Activated naive CD8-positive, alpha-beta T cell treated with anti-CD3 and anti-CD28 coated beads, Interleukin-2, amount 10 ng/mL, durations not matched to agents 7 days and 5 days (primary cell): ENCODE results near the gene SEPTIN10. TPM values are rescaled to one million over a fixed set of nuclear protein-coding genes. Genes with fewer than 3 reads are reported as not detected.
A peak's percentile ranks its signal among the peaks of the same experiment; 100 is the strongest.
"Not testable (repeated sequence)": the region's sequence is repeated elsewhere in the genome, so short reads cannot be mapped to it uniquely, and the experiment has no call there.

Experiments used
- ATAC-seq: fragments of 150-1000 bp; cut with Tn5 transposase; one replicate; pipeline ENCODE4 v1.10.0; 2021; ENCODE audit warnings: low read depth, moderate library complexity
- POLR2A ChIA-PET: fragments of 350-600 bp; sonication (Branson Sonifier 250); formaldehyde crosslinking; loops from one replicate; lab custom pipeline; 2021; ENCODE audit warnings: antibody characterized with exemption; lab: Charles Lee
- DNase-seq: peaks from one replicate; pipeline ENCODE4 v3.0.0; 2021
- H3K27ac Mint-ChIP-seq: one replicate; pipeline ENCODE4 v1.8.0; 2022; ENCODE audit warnings: mild to moderate bottlenecking, mixed read lengths
- H3K27me3 Mint-ChIP-seq: one replicate; pipeline ENCODE4 v1.8.0; 2022; ENCODE audit warnings: mild to moderate bottlenecking, moderate library complexity, mixed read lengths
- H3K36me3 Mint-ChIP-seq: one replicate; pipeline ENCODE4 v1.8.0; 2021; ENCODE audit warnings: mild to moderate bottlenecking, mixed read lengths
- H3K4me1 Mint-ChIP-seq: one replicate; pipeline ENCODE4 v1.8.0; 2021; ENCODE audit warnings: mixed read lengths
- H3K4me3 Mint-ChIP-seq: one replicate; pipeline ENCODE4 v1.8.0; 2022; ENCODE audit warnings: mild to moderate bottlenecking, moderate library complexity, mixed read lengths
- H3K9me3 Mint-ChIP-seq: one replicate; pipeline ENCODE4 v1.8.0; 2021; ENCODE audit warnings: mixed read lengths
- total RNA-seq, 2 experiments: library from RNA; stranded (reverse); gene quantifications; one replicate each; pipeline ENCODE4 v1.2.3, GENCODE V29; 2021

SEPTIN10 gene
- total RNA-seq, 2 experiments from 2014 or later, result 0.31 to 0.61 TPM

- H3K27ac Mint-ChIP-seq, result no peak overlapping the region
- peaks cover 2% of the 10 kb centered on the region for H3K4me1 Mint-ChIP-seq
- no peak overlapping the region for H3K4me3 Mint-ChIP-seq
- H3K36me3 Mint-ChIP-seq, result no peaks in the 10 kb centered on the region
- H3K27me3 Mint-ChIP-seq, result peaks cover 4% of the 10 kb centered on the region
- ATAC-seq, result no peak
- POLR2A ChIA-PET, result no interaction called here
- no peak for DNase-seq
- H3K9me3 Mint-ChIP-seq, result peaks cover 2% of the 10 kb centered on the region
Measured at GRCh38 chr2:109562421-109562820, 51.3 kb downstream of the SEPTIN10 start.

- H3K4me1 Mint-ChIP-seq, result peaks cover 2% of the 10 kb centered on the region
- no peak for DNase-seq
- H3K4me3 Mint-ChIP-seq, result no peak overlapping the region
- H3K9me3 Mint-ChIP-seq, result peaks cover 4% of the 10 kb centered on the region
- ATAC-seq, result no peak
- no peaks in the 10 kb centered on the region for H3K27me3 Mint-ChIP-seq
- POLR2A ChIA-PET, result no interaction called here
- H3K36me3 Mint-ChIP-seq, result no peaks in the 10 kb centered on the region
- H3K27ac Mint-ChIP-seq, result no peak overlapping the region
Measured at GRCh38 chr2:109560265-109560664, 53.5 kb downstream of the SEPTIN10 start.

DNA sequence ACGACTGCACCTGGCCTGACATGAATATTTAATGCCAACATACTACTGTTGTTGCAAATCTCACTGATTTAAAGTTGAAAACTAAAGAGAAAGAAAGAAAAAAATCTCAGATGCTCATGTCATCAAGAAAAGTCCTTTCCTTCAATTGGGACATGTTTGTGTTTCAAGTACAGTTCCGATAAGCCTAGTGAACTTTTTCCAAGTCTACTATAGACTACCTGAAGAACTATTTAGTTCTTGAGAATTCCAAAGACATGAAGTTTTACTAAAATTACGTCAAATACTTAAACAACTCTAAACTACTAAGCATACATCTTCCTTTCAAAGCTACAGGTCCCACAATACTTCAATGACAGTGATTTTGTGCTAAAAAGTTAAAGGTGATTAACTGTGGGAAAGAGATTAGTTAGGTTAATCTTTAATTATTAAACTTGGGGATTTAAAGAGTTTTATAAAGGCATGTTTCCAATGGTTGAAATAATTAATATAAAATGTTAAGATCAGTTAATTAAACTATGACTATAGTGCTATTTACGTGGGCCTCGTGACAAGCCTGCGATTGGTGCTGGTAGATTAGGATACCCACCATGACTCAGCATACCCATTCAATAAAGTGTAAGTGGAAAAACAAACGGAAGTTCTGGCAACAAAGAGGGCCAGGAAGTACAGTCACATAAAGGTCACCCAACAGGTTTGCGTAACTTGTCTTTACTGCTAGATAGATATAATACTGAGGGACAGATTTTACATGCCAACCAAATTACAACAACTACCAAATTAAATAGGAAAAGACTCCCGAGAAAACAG is 55.5 kb downstream of the SEPTIN10 start:
- Mint-ChIP-seq H3K4me1 (peaks cover 2% of the 10 kb centered on the region), H3K27ac (no peak overlapping the region)

GRCh38 chr2:109557309-109557708 is 56.5 kb downstream of the SEPTIN10 start:
- H3K4me3 Mint-ChIP-seq, result no peak overlapping the region
- peaks cover 2% of the 10 kb centered on the region for H3K4me1 Mint-ChIP-seq
- POLR2A ChIA-PET, result no interaction called here
- H3K36me3 Mint-ChIP-seq, result no peaks in the 10 kb centered on the region
- DNase-seq, result no peak
- peaks cover 4% of the 10 kb centered on the region for H3K9me3 Mint-ChIP-seq
- H3K27ac Mint-ChIP-seq, result no peak overlapping the region
- no peak for ATAC-seq
- peaks cover 3% of the 10 kb centered on the region for H3K27me3 Mint-ChIP-seq

More for the DNA sequence above, 55.5 kb downstream of the SEPTIN10 start:
- Mint-ChIP-seq H3K36me3 (no peaks in the 10 kb centered on the region), H3K27me3 (peaks cover 3% of the 10 kb centered on the region), H3K4me3 (no peak overlapping the region), H3K9me3 (peaks cover 4% of the 10 kb centered on the region)
- DNase-seq, result no peak
- POLR2A ChIA-PET, result no interaction called here
- ATAC-seq, result no peak

DNA sequence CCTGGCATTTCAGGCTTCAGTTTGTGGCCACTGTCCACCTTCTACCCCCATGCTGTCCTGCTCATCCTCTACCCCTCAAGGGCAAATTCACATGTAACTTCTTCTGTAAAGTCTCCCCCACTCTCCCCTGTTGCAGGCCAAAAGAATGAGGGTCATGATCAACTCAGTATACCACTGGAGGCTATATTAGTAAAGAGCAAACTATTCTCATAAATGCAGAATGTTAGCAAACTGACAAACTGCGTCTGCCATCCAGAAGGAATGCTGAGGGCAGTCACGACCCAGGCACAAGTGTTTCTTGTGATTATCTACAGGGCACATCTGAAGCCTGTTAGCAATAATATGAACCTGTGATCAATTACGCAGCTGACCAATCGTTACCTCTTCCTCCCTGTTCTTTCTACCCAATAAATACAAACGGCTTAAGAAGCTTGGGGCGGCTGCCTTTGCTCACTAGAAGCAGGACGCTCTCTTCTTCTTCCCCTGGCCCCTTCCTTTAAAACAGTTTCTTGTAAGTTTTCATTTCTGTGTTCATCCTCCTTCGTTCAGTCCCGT is 58.3 kb downstream of the SEPTIN10 start:
- H3K4me3 Mint-ChIP-seq, result no peak overlapping the region

GRCh38 chr2:109554758-109555157 is 59.0 kb downstream of the SEPTIN10 start:
- no peak overlapping the region for H3K4me3 Mint-ChIP-seq
- H3K9me3 Mint-ChIP-seq, result peaks cover 4% of the 10 kb centered on the region
- no peak overlapping the region for H3K27ac Mint-ChIP-seq
- DNase-seq (no peak), ATAC-seq (no peak)
- no peaks in the 10 kb centered on the region for H3K36me3 Mint-ChIP-seq
- H3K4me1 Mint-ChIP-seq, result peaks cover 2% of the 10 kb centered on the region
- H3K27me3 Mint-ChIP-seq, result peaks cover 5% of the 10 kb centered on the region
- POLR2A ChIA-PET, result no interaction called here

More for the DNA sequence above, 58.3 kb downstream of the SEPTIN10 start:
- DNase-seq, result no peak
- Mint-ChIP-seq H3K9me3 (peaks cover 4% of the 10 kb centered on the region), H3K27me3 (peaks cover 5% of the 10 kb centered on the region), H3K36me3 (no peaks in the 10 kb centered on the region), H3K27ac (no peak overlapping the region), H3K4me1 (peaks cover 2% of the 10 kb centered on the region)
- no peak for ATAC-seq
- POLR2A ChIA-PET, result no interaction called here

DNA sequence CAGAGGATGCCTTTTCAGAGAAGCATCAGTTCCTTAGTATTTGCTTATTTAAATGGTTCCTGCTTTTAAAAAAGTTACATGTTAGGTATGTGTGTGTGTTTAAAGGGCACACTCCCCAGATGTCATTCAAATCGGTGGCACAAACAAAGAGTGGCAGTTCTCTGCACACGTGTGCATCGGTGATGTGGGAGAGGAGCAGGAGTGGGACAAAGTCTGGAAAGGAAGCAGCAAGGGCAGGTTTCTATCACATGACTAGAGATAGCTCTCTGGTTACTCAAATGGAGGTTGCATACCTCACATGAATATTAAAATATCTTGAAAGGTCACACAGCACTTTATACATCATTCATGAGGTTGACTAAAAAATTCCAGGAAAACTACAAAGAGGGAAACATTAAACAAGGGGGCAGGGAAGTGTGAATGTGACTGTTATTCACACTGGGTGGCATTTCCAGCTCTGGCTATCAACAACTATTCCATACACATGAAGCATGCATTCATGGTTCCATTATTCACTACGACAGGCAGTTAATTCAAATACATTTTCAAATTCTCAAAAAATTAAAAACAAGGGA is 64.7 kb downstream of the SEPTIN10 start:
- ATAC-seq (no peak), DNase-seq (no peak)
- Mint-ChIP-seq H3K36me3 (no peaks in the 10 kb centered on the region), H3K27me3 (peaks cover 22% of the 10 kb centered on the region), H3K4me1 (peaks cover 2% of the 10 kb centered on the region), H3K9me3 (no peaks in the 10 kb centered on the region), H3K4me3 (no peak overlapping the region), H3K27ac (no peak overlapping the region)
- POLR2A ChIA-PET, result no interaction called here

DNA sequence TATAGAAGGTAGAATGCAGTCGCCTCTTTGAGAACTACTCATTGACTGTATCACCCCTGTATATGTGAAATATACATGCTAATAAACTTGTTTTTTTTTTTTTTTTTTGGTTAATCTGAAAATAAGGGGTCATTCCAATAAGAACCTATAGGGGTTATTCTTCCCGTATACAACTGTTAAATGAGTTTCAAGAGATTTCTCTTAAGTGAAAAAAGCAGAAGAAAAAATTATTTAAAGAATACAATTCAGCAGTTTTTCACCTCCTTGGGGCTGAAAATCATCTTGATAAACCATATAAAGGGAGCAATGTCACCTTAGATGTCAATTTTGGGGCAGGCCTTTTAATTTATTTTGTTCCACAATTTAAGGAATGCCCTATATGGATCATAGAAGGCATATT is 66.5 kb downstream of the SEPTIN10 start:
- Mint-ChIP-seq H3K9me3 (no peaks in the 10 kb centered on the region), H3K27ac (no peak overlapping the region), H3K36me3 (no peaks in the 10 kb centered on the region), H3K4me1 (peaks cover 2% of the 10 kb centered on the region), H3K4me3 (no peak overlapping the region), H3K27me3 (peaks cover 23% of the 10 kb centered on the region)
- ATAC-seq (no peak), DNase-seq (no peak)
- POLR2A ChIA-PET, result no interaction called here

DNA sequence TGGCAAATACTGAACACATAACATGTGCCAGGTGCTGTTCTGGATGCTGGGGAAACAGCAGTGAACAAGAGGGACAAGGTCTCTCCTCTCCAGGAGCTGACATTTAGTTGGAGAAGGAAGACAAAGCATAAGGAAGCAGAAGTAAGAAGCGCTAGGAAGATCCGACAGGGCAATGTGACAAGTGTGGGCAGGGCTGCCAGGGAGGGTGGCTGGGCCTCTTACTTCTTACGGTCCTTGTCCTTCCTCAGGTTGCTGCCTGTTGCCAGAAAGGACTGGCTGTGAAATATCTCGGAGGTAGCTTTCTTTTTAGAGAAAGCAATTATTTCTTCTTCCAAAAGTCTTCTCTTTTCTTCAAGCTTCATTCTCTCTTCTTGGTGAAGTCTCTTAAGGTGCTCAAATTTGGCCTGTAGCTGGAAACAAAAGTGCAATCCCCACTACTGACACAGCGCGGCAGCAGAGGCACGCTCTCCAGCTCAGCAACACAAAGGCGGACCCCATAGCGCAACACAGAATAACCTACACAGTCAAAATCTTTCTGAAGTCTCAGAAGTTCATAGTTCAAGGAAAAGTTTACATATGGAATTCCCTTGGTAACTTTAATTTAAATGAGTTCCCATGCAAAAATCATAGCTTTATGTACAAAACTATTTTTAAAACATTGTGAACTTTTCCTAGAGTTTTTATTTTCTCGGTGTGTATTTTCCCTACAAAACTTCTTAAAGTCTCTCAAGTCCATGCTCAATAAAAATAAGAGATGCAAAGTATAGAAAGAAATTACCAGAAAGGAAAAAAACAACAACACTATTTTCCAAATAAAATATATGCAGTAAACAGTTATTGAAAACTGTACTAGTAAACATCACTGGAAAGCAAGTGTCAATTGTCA is 67.7 kb downstream of the SEPTIN10 start:
- no peak overlapping the region for H3K27ac Mint-ChIP-seq
- H3K36me3 Mint-ChIP-seq, result no peaks in the 10 kb centered on the region
- H3K4me1 Mint-ChIP-seq, result peaks cover 2% of the 10 kb centered on the region
- ATAC-seq, result peak; percentile 78
- H3K27me3 Mint-ChIP-seq, result peaks cover 23% of the 10 kb centered on the region
- DNase-seq, result peak; percentile 68
- no peaks in the 10 kb centered on the region for H3K9me3 Mint-ChIP-seq
- H3K4me3 Mint-ChIP-seq, result no peak overlapping the region
- POLR2A ChIA-PET, result no interaction called here

DNA sequence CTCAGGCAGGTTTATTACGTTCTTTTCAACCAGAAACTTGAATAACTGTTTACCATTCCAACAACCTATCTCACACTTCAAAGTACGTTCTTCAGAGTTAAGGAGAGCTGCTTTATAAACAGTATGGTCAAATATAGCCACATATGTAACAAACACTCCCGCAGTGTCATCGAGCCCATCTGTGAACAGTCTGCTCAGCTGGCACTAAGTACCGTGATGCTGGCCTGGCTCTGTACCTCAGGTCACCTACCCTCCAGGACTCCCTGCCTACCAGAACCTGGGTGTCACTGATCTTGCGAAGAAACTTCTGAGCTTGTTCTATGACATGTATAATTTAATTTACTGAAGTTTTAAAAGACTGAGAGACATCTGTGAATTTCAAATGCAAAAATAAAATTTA is 71.4 kb downstream of the SEPTIN10 start:
- POLR2A ChIA-PET, result no interaction called here
- no peak overlapping the region for H3K4me3 Mint-ChIP-seq
- no peaks in the 10 kb centered on the region for H3K36me3 Mint-ChIP-seq
- no peak for DNase-seq
- H3K27me3 Mint-ChIP-seq, result peaks cover 17% of the 10 kb centered on the region
- H3K27ac Mint-ChIP-seq, result no peak overlapping the region
- peaks cover 2% of the 10 kb centered on the region for H3K4me1 Mint-ChIP-seq
- no peak for ATAC-seq
- H3K9me3 Mint-ChIP-seq, result no peaks in the 10 kb centered on the region

DNA sequence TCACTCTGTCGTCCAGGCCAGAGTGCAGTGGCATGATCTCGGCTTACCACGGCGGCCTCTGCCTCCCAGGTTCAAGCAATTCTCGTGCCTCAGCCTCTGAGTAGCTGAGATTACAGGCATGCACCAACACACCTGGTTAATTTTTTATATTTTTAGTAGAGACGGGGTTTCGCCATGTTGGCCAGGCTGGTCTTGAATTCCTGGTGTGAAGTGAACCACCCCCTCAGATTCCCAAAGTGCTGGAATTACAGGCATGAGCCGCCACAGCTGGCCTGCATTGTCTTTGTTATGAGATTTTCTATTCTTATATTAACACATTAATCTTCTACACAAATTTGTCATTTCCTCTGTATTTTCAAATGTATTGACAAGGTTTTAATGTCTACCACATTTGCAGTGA is 75.2 kb downstream of the SEPTIN10 start:
- DNase-seq (no peak), ATAC-seq (no peak)
- Mint-ChIP-seq H3K9me3 (no peaks in the 10 kb centered on the region), H3K27ac (no peak overlapping the region), H3K4me3 (no peak overlapping the region), H3K4me1 (no peaks in the 10 kb centered on the region), H3K27me3 (peaks cover 2% of the 10 kb centered on the region), H3K36me3 (no peaks in the 10 kb centered on the region)
- POLR2A ChIA-PET, result no interaction called here

GRCh38 chr2:109537565-109538222 is 76.1 kb downstream of the SEPTIN10 start:
- Mint-ChIP-seq H3K4me1 (no peaks in the 10 kb centered on the region), H3K4me3 (no peak overlapping the region), H3K9me3 (no peaks in the 10 kb centered on the region), H3K27me3 (peaks cover 4% of the 10 kb centered on the region), H3K36me3 (no peaks in the 10 kb centered on the region), H3K27ac (no peak overlapping the region)
- POLR2A ChIA-PET, result no interaction called here
- ATAC-seq (no peak), DNase-seq (no peak)

DNA sequence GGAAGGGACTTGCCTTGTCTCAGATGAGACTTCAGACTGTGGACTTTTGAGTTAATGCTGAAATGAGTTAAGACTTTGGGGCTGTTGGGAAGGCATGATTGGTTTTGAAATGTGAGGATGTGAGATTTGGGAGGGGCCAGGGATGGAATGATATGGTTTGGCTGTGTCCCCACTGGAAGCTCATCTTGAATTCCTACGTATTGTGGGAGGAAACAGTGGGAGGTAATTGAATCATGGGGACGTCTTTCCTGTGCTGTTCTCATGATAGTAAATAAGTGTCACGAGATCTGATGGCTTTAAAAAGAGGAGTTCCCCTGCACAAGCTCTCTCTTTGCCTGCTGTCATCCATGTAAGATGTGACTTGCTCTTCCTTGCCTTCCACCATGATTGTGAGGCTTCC is 77.2 kb downstream of the SEPTIN10 start:
- POLR2A ChIA-PET, H3K27me3 Mint-ChIP-seq, H3K27ac Mint-ChIP-seq, H3K9me3 Mint-ChIP-seq, DNase-seq, H3K36me3 Mint-ChIP-seq, H3K4me1 Mint-ChIP-seq, ATAC-seq, H3K4me3 Mint-ChIP-seq: not testable (repeated sequence)
